Thyroid gland (tissue), 4 donors: ENCODE data around the gene C4orf50.

ENCODE experiments used
- CTCF ChIP-seq, 6 experiments: fragments of 200-600 bp in 3 of 6; fragments of 450-650 bp in 3 of 6; sonication (generic) in 3 of 6; IDR thresholded peaks; one replicate each; pipeline ENCODE4 v1.5.1; 2016 to 2019; ENCODE audit warnings: antibody characterized with exemption in 6 of 6, mild to moderate bottlenecking in 2 of 6, inconsistent platforms in 1 of 6, moderate library complexity in 1 of 6
- POLR2A ChIP-seq, 2 donors: fragments of 450-650 bp; IDR thresholded peaks; one replicate each; pipeline ENCODE4 v1.6.1; 2017; ENCODE audit warnings: antibody characterized with exemption in 2 of 2, mild to moderate bottlenecking in 2 of 2, moderate library complexity in 1 of 2

- TF ChIP-seq POLR2A (IDR thresholded peaks at IDR 0.05) (no peak), CTCF (IDR thresholded peaks at IDR 0.05) (no peak)
These were observed 117.4 kb downstream of the C4orf50 start for GRCh38 chr4:5900844-5901243.
